Neuronal stem cell (in vitro differentiated cells): ENCODE data around the gene C1orf53.
A peak's percentile ranks its signal among the peaks of the same experiment; 100 is the strongest.

ENCODE experiments used
- DNase-seq: peaks from one replicate; pipeline ENCODE4 v3.0.0-alpha.2; 2013; ENCODE audit warnings: low spot score
- H2AFZ ChIP-seq: one replicate; pipeline ENCODE4 v1.6.1; 2013; ENCODE audit warnings: mild to moderate bottlenecking, low read length, inconsistent platforms
- H2AK5ac ChIP-seq: 2 replicates; pipeline ENCODE4 v1.6.1; 2013; ENCODE audit warnings: low read depth, mild to moderate bottlenecking, inconsistent platforms, low read length, moderate library complexity, mixed read lengths
- H2BK120ac ChIP-seq: 2 replicates; pipeline ENCODE4 v1.6.1; 2013; ENCODE audit warnings: low read depth, mild to moderate bottlenecking, inconsistent platforms, low read length, moderate library complexity, mixed read lengths
- H2BK12ac ChIP-seq: one replicate; pipeline ENCODE4 v1.6.1; 2013; ENCODE audit warnings: low read length, inconsistent platforms
- H2BK15ac ChIP-seq: 2 replicates; pipeline ENCODE4 v1.6.1; 2013; ENCODE audit warnings: mild to moderate bottlenecking, low read length, inconsistent platforms, mixed read lengths
- H2BK5ac ChIP-seq: one replicate; pipeline ENCODE4 v1.6.1; 2013; ENCODE audit warnings: inconsistent platforms, mild to moderate bottlenecking, low read length, moderate library complexity
- H3K14ac ChIP-seq: one replicate; pipeline ENCODE4 v1.6.1; 2013; ENCODE audit warnings: low read length, inconsistent platforms
- H3K18ac ChIP-seq: 2 replicates; pipeline ENCODE4 v1.6.1; 2013; ENCODE audit warnings: low read length, inconsistent platforms
- H3K23ac ChIP-seq: 2 replicates; pipeline ENCODE4 v1.6.1; 2013; ENCODE audit warnings: low read depth, mild to moderate bottlenecking, mixed read lengths, low read length, inconsistent platforms; ENCODE audit not compliant: poor library complexity
- H3K27ac ChIP-seq: replicated peaks from 3 replicates; pipeline ENCODE4 v1.5.1; 2013; ENCODE audit warnings: low read length, inconsistent platforms
- H3K27me3 ChIP-seq, 3 experiments: 2 replicates each; pipeline ENCODE4 v1.6.1; 2013; ENCODE audit warnings: low read length in 3 of 3, mild to moderate bottlenecking in 2 of 3, inconsistent platforms in 1 of 3, low read depth in 1 of 3, mixed read lengths in 1 of 3, moderate library complexity in 1 of 3; ENCODE audit not compliant: control insufficient read depth in 3 of 3, insufficient read depth in 3 of 3
- H3K36me3 ChIP-seq, 2 donors: replicated peaks in 1 of 2; 2 replicates each; pipeline ENCODE4 v1.6.1; 2013; ENCODE audit warnings: low read length in 2 of 2; ENCODE audit not compliant: control insufficient read depth in 2 of 2, insufficient read depth in 2 of 2
- H3K4ac ChIP-seq: 2 replicates; pipeline ENCODE4 v1.6.1; 2013; ENCODE audit warnings: inconsistent platforms, mild to moderate bottlenecking, low read length, moderate library complexity
- H3K4me1 ChIP-seq, 2 donors: 1 replicate in 1 of 2; 2 replicates in 1 of 2; pipeline ENCODE4 v1.6.1; 2013; ENCODE audit warnings: low read length in 2 of 2, low read depth in 1 of 2; ENCODE audit not compliant: control insufficient read depth in 2 of 2, insufficient read depth in 1 of 2
- H3K4me2 ChIP-seq: one replicate; pipeline ENCODE4 v1.6.1; 2013; ENCODE audit warnings: mild to moderate bottlenecking, low read length, inconsistent platforms; ENCODE audit not compliant: insufficient read depth, poor library complexity, severe bottlenecking
- H3K4me3 ChIP-seq, 2 donors: 2 replicates each; pipeline ENCODE4 v1.5.1; 2013; ENCODE audit warnings: low read length in 2 of 2, mild to moderate bottlenecking in 2 of 2, inconsistent platforms in 1 of 2, moderate library complexity in 1 of 2
- H3K79me1 ChIP-seq: one replicate; pipeline ENCODE4 v1.6.1; 2013; ENCODE audit warnings: low read depth, mild to moderate bottlenecking, inconsistent platforms, low read length, moderate library complexity
- H3K9ac ChIP-seq: one replicate; pipeline ENCODE4 v1.6.1; 2013; ENCODE audit warnings: mild to moderate bottlenecking, low read depth, low read length, inconsistent platforms; ENCODE audit not compliant: poor library complexity
- H3K9me3 ChIP-seq, 2 donors: replicated peaks in 1 of 2; 2 replicates each; pipeline versions ENCODE3 to v1.6.1; 2013; ENCODE audit warnings: low read length in 2 of 2, mild to moderate bottlenecking in 2 of 2, inconsistent platforms in 1 of 2, low read depth in 1 of 2, mixed read lengths in 1 of 2, moderate library complexity in 1 of 2; ENCODE audit not compliant: control insufficient read depth in 2 of 2, insufficient read depth in 1 of 2
- H4K8ac ChIP-seq: one replicate; pipeline ENCODE4 v1.6.1; 2013; ENCODE audit warnings: low read depth, mild to moderate bottlenecking, inconsistent platforms, low read length, moderate library complexity
- H4K91ac ChIP-seq: one replicate; pipeline ENCODE4 v1.6.1; 2013; ENCODE audit warnings: low read length, low read depth, mild to moderate bottlenecking, inconsistent platforms; ENCODE audit not compliant: poor library complexity
- WGBS, 2 donors: extraction: QIAGEN DNeasy Blood & Tissue Kit; methylation state at CpG; one replicate each; pipeline ENCODE4 v1.1.7; 2013; ENCODE audit warnings: missing lambda C conversion rate in 2 of 2, mixed read lengths in 1 of 2; ENCODE audit not compliant: insufficient read length in 2 of 2, insufficient replicate concordance in 1 of 2; ENCODE audit errors: extremely low coverage in 2 of 2; 5-methylcytosine and 5-hydroxymethylcytosine counted together

C1orf53 gene

DNA sequence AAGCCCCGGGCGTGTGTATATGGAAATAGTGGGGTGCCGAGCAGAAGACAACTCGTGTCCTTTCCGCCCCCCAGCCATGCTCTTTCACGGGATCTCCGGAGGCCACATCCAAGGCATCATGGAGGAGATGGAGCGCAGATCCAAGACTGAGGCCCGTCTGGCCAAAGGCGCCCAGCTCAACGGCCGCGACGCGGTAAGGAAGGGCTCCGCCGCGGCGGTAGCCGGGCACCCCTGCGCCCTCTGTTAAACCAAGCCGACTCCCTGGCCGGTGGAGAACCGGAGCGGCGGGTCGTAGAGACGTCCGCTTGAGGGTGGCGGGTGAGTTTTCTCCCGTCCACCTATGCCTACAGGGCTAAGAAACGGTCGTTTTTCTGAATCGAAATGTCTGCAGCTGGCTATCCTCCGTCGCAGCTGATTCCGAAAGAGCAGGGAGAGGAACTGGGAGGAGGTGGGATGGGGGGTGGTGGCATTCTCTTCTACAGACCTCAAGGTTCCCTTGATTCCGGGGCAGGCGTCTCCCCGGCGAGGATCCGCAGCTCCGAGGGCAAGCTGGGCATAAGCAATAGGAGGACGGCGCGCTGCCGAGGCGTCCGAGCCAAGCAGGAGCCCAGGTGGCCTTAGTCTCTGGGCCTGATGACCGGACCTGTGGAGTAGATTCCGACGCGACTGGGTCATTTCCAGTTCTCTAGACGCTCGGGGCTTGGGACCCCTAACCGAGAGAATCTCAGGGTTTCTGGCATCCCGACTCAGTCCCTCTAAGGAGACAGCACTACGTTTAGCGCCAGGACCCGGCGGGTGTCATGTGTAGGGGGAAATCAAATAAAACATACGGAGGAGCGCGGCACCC is 15.6 kb downstream of the C1orf53 start:
- peaks cover 11 to 43% of the 10 kb centered on the region in 2 donors for H3K4me1 ChIP-seq
- H2AK5ac ChIP-seq = no peak overlapping the region
- H2BK5ac ChIP-seq = peak overlapping the region; percentile 56
- H4K91ac ChIP-seq = no peak overlapping the region
- H3K9me3 ChIP-seq = peaks cover 2% of the 10 kb centered on the region in 2 donors
- peak overlapping the region; percentile 77 for H3K9ac ChIP-seq
- peak overlapping the region; percentile 12 for H2BK15ac ChIP-seq
- peak overlapping the region; percentile 85 for H3K18ac ChIP-seq
- no CpG with 5 or more reads among the region's 64 CpGs for WGBS, 2 donors
- no peak overlapping the region for H3K14ac ChIP-seq
- H2BK120ac ChIP-seq = no peak overlapping the region
- DNase-seq = peak; percentile 47
- peak overlapping the region; percentile 55 for H3K4me2 ChIP-seq
- no peak overlapping the region for H4K8ac ChIP-seq
- no peak overlapping the region for H3K4me3 ChIP-seq
- no peak overlapping the region for H2BK12ac ChIP-seq
- H3K79me1 ChIP-seq = no peaks in the 10 kb centered on the region
- H2AFZ ChIP-seq = peak overlapping the region; percentile 84
- no peak overlapping the region for H3K27ac ChIP-seq
- no peak overlapping the region for H3K4ac ChIP-seq
- H3K23ac ChIP-seq = peak overlapping the region; percentile 82
- H3K36me3 ChIP-seq = no peaks in the 10 kb centered on the region
- peaks cover 42 to 100% (median 97%) of the 10 kb centered on the region in 3 experiments for H3K27me3 ChIP-seq

DNA sequence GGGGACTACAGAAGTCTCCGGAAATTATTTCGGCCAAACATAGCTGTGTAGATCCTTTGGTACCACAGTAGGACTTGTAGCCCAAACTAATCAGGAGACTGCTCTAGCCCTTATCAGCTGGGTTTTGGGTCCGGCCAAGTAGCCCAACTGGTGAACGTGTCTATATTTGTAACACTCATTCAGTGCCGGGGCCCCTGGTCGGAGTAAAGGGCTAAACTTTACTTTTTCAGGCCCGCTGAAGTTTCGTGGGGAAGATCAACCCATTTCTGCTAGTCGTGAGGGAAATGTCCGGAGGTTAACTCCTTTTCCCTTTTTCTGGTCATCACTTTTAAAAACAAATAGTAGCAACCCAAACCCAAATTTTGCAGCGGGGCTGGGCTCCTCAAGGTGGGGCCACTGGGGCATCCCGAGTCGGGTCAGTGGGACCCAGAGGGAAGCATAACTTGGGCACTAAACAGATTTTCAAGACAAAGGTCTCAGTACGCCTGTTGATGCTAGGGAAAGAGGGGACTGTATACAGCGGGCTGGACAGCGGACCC is 16.4 kb downstream of the C1orf53 start:
- H3K36me3 ChIP-seq = no peaks in the 10 kb centered on the region
- H3K4ac ChIP-seq = no peak overlapping the region
- H3K27ac ChIP-seq = no peak overlapping the region
- WGBS, 2 donors = no CpG with 5 or more reads among the region's 16 CpGs
- no peak overlapping the region for H2AFZ ChIP-seq
- DNase-seq = peak; percentile 9
- no peak overlapping the region for H3K23ac ChIP-seq
- H3K18ac ChIP-seq = no peak overlapping the region
- H4K91ac ChIP-seq = no peak overlapping the region
- H3K4me1 ChIP-seq = peaks cover 11 to 44% of the 10 kb centered on the region in 2 donors
- H2BK15ac ChIP-seq = no peak overlapping the region
- H3K4me2 ChIP-seq = no peak overlapping the region
- H3K9ac ChIP-seq = no peak overlapping the region
- no peaks in the 10 kb centered on the region for H3K79me1 ChIP-seq
- no peak overlapping the region for H4K8ac ChIP-seq
- H3K14ac ChIP-seq = no peak overlapping the region
- H2BK12ac ChIP-seq = no peak overlapping the region
- H3K4me3 ChIP-seq = no peak overlapping the region
- no peak overlapping the region for H2BK5ac ChIP-seq
- no peak overlapping the region for H2AK5ac ChIP-seq
- H2BK120ac ChIP-seq = no peak overlapping the region
- H3K27me3 ChIP-seq = peaks cover 36 to 100% (median 88%) of the 10 kb centered on the region in 3 experiments
- H3K9me3 ChIP-seq = peaks cover 0 to 2% of the 10 kb centered on the region in 2 donors

DNA sequence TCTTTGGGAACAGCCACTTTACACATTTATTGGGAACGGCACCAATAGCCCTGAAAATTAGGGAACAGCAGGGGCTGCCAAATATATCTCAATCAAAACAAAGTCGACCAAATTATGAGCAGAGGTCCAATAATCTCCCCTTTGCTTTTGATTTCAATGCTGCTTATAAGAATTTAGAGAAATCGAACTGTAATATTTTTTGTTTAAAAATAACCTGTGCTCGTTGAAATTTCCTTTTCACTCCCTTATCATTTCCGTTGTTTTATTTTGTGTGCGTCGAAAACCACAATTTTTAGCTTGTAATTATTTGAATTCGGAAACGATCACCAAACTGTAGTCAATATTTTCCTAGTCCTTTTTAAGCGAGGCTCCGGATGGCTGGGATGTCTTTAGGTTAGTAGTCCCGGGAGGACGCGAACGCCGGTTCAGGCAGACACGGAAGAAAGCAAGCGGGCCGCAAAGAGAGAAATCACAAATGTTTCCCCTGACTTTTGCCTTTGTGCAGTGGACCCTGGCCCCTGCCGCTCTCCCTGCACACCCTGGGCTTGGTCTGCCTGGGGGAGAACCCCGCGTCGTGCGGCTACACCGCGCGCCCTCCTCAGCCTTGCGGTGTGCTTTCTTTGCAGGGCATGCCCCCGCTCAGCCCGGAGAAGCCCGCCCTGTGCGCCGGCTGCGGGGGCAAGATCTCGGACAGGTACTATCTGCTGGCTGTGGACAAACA is 17.1 kb downstream of the C1orf53 start:
- Histone ChIP-seq H3K79me1 (no peaks in the 10 kb centered on the region), H3K4me3 (no peak overlapping the region), H4K91ac (no peak overlapping the region), H3K4me2 (no peak overlapping the region), H3K9ac (no peak overlapping the region), H3K9me3 (peaks cover 0 to 2% of the 10 kb centered on the region in 2 donors), H2BK5ac (no peak overlapping the region), H2BK12ac (no peak overlapping the region), H2AK5ac (peak overlapping the region; percentile 6), H2BK15ac (no peak overlapping the region), H3K36me3 (no peaks in the 10 kb centered on the region), H3K4ac (no peak overlapping the region), H3K23ac (peak overlapping the region; percentile 6), H3K4me1 (peaks cover 11 to 42% of the 10 kb centered on the region in 2 donors), H2AFZ (peak overlapping the region; percentile 71), H2BK120ac (no peak overlapping the region), H4K8ac (no peak overlapping the region), H3K18ac (peak overlapping the region; percentile 76), H3K27me3 (peaks cover 32 to 99% (median 82%) of the 10 kb centered on the region in 3 experiments), H3K27ac (no peak overlapping the region), H3K14ac (no peak overlapping the region)
- peak; percentile 32 for DNase-seq
- no CpG with 5 or more reads among the region's 35 CpGs for WGBS, 2 donors

DNA sequence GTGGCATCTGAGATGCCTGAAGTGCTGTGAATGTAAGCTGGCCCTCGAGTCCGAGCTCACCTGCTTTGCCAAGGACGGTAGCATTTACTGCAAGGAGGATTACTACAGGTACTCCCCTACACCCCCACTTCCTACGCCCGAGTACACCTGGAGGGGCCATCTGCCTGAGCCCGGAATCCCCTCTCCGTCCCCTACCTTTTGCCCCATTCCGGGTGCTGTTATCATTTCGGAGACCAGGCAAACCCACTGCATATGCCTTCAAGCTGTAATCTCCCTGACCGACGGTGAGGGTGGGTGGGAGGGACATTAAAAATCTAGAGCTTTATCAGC is 17.6 kb downstream of the C1orf53 start:
- H3K27me3 ChIP-seq = peaks cover 32 to 94% (median 77%) of the 10 kb centered on the region in 3 experiments
- peaks cover 0 to 2% of the 10 kb centered on the region in 2 donors for H3K9me3 ChIP-seq
- H3K36me3 ChIP-seq = no peaks in the 10 kb centered on the region
- no peak overlapping the region for H3K4me3 ChIP-seq
- no peak overlapping the region for H4K91ac ChIP-seq
- H3K79me1 ChIP-seq = no peaks in the 10 kb centered on the region
- H3K4me2 ChIP-seq = no peak overlapping the region
- H3K4me1 ChIP-seq = peaks cover 11 to 37% of the 10 kb centered on the region in 2 donors
- H2BK12ac ChIP-seq = no peak overlapping the region
- H3K18ac ChIP-seq = peak overlapping the region; percentile 76
- H3K14ac ChIP-seq = no peak overlapping the region
- H4K8ac ChIP-seq = no peak overlapping the region
- WGBS, 2 donors = no CpG with 5 or more reads among the region's 11 CpGs
- H2BK120ac ChIP-seq = no peak overlapping the region
- H2BK15ac ChIP-seq = no peak overlapping the region
- no peak overlapping the region for H3K9ac ChIP-seq
- H2BK5ac ChIP-seq = no peak overlapping the region
- H3K4ac ChIP-seq = no peak overlapping the region
- peak overlapping the region; percentile 6 for H3K23ac ChIP-seq
- DNase-seq = no peak
- H2AFZ ChIP-seq = no peak overlapping the region
- peak overlapping the region; percentile 6 for H2AK5ac ChIP-seq
- H3K27ac ChIP-seq = no peak overlapping the region
